Measurements from ENCODE around the gene LTBP2.

DNA sequence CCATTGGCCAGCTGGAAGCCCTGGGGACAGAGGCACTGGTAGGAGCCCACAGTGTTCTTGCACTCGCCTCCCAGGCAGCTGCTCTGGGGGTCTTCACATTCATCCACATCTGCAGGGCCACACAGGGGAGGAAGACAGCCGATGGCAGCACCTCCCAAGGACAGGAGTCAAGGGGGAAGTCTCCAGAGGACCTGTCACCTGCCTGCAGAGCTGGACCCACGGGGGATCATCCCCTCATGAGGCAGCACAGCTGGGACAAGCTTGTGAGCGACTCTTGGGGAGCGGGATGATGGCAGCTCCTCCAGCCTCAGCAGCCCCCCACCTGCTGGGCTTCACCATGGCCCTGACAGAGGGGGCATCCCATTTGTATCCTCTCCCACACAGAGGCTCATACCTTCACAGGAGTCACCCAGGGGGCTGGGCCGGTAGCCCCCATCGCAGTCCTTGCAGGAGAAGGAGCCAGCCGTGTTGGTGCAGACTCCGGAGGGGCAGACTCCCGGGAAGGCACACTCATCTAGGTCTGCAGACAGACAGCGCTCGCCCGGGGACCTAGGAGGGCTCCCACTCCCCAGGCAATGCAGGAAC, 103.1 kb downstream of the LTBP2 start:
- TF ChIP-seq, protein P1, sequence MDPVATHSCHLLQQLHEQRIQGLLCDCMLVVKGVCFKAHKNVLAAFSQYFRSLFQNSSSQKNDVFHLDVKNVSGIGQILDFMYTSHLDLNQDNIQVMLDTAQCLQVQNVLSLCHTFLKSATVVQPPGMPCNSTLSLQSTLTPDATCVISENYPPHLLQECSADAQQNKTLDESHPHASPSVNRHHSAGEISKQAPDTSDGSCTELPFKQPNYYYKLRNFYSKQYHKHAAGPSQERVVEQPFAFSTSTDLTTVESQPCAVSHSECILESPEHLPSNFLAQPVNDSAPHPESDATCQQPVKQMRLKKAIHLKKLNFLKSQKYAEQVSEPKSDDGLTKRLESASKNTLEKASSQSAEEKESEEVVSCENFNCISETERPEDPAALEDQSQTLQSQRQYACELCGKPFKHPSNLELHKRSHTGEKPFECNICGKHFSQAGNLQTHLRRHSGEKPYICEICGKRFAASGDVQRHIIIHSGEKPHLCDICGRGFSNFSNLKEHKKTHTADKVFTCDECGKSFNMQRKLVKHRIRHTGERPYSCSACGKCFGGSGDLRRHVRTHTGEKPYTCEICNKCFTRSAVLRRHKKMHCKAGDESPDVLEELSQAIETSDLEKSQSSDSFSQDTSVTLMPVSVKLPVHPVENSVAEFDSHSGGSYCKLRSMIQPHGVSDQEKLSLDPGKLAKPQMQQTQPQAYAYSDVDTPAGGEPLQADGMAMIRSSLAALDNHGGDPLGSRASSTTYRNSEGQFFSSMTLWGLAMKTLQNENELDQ (tag by site-specific recombination; IDR thresholded peaks at IDR 0.05; ENCODE audit: low read depth), result no peak
- no peak for TF ChIP-seq ZNF670 (tag by site-specific recombination; IDR thresholded peaks at IDR 0.05; ENCODE audit: low read depth)
- no peak for TF ChIP-seq ZSCAN30 (tag by site-specific recombination; IDR thresholded peaks at IDR 0.05)
- TF ChIP-seq, protein P2, sequence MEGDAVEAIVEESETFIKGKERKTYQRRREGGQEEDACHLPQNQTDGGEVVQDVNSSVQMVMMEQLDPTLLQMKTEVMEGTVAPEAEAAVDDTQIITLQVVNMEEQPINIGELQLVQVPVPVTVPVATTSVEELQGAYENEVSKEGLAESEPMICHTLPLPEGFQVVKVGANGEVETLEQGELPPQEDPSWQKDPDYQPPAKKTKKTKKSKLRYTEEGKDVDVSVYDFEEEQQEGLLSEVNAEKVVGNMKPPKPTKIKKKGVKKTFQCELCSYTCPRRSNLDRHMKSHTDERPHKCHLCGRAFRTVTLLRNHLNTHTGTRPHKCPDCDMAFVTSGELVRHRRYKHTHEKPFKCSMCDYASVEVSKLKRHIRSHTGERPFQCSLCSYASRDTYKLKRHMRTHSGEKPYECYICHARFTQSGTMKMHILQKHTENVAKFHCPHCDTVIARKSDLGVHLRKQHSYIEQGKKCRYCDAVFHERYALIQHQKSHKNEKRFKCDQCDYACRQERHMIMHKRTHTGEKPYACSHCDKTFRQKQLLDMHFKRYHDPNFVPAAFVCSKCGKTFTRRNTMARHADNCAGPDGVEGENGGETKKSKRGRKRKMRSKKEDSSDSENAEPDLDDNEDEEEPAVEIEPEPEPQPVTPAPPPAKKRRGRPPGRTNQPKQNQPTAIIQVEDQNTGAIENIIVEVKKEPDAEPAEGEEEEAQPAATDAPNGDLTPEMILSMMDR (tag by site-specific recombination; IDR thresholded peaks at IDR 0.05), result no peak
- TF ChIP-seq EGR2 (tag by site-specific recombination; IDR thresholded peaks at IDR 0.05; ENCODE audit: low read depth), result no peak
- no peak for TF ChIP-seq ZNF274 (IDR thresholded peaks at IDR 0.05; ENCODE audit: low read length)
- no peak for TF ChIP-seq ZNF274 (tag by site-specific recombination; IDR thresholded peaks at IDR 0.05; ENCODE audit: borderline replicate concordance)
- no peak for TF ChIP-seq ZNF549 (tag by site-specific recombination; IDR thresholded peaks at IDR 0.05)
- no peak for TF ChIP-seq ZNF239 (tag by site-specific recombination; IDR thresholded peaks at IDR 0.05)
- TF ChIP-seq, protein P3, sequence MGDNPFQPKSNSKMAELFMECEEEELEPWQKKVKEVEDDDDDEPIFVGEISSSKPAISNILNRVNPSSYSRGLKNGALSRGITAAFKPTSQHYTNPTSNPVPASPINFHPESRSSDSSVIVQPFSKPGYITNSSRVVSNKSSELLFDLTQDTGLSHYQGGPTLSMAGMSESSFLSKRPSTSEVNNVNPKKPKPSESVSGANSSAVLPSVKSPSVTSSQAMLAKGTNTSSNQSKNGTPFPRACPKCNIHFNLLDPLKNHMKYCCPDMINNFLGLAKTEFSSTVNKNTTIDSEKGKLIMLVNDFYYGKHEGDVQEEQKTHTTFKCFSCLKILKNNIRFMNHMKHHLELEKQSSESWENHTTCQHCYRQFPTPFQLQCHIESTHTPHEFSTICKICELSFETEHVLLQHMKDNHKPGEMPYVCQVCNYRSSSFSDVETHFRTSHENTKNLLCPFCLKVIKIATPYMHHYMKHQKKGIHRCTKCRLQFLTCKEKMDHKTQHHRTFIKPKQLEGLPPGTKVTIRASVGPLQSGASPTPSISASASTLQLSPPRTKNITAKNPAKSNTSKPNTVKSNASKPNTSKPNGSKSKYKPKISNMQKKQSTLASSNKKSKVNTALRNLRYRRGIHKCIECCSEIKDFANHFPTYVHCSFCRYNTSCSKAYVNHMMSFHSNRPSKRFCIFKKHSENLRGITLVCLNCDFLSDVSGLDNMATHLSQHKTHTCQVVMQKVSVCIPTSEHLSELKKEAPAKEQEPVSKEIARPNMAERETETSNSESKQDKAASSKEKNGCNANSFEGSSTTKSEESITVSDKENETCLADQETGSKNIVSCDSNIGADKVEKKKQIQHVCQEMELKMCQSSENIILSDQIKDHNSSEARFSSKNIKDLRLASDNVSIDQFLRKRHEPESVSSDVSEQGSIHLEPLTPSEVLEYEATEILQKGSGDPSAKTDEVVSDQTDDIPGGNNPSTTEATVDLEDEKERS (tag by site-specific recombination; IDR thresholded peaks at IDR 0.05), result no peak
- TF ChIP-seq, protein P4, sequence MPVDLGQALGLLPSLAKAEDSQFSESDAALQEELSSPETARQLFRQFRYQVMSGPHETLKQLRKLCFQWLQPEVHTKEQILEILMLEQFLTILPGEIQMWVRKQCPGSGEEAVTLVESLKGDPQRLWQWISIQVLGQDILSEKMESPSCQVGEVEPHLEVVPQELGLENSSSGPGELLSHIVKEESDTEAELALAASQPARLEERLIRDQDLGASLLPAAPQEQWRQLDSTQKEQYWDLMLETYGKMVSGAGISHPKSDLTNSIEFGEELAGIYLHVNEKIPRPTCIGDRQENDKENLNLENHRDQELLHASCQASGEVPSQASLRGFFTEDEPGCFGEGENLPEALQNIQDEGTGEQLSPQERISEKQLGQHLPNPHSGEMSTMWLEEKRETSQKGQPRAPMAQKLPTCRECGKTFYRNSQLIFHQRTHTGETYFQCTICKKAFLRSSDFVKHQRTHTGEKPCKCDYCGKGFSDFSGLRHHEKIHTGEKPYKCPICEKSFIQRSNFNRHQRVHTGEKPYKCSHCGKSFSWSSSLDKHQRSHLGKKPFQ (tag by site-specific recombination; IDR thresholded peaks at IDR 0.05), result no peak
- TF ChIP-seq, protein P5, sequence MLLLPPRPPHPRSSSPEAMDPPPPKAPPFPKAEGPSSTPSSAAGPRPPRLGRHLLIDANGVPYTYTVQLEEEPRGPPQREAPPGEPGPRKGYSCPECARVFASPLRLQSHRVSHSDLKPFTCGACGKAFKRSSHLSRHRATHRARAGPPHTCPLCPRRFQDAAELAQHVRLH (tag by site-specific recombination; IDR thresholded peaks at IDR 0.05), result no peak
